Activated T-helper 17 cell treated with anti-CD3 and anti-CD28 coated beads, Interleukin-2, amount 50 U/mL, for 72 hours (primary cell): ENCODE data around the gene AMHR2. TPM values are rescaled to one million over a fixed set of nuclear protein-coding genes. Genes with fewer than 3 reads are reported as not detected.

Experiments used
- ATAC-seq: fragments of 150-1000 bp; cut with Tn5 transposase; replicated peaks from 2 replicates; pipeline ENCODE4 v1.10.0; 2021; ENCODE audit warnings: mild to moderate bottlenecking, moderate library complexity
- H3K27ac Mint-ChIP-seq: one replicate; pipeline ENCODE4 v1.8.0; 2022; ENCODE audit warnings: mixed read lengths
- H3K27me3 Mint-ChIP-seq: one replicate; pipeline ENCODE4 v1.8.0; 2022; ENCODE audit warnings: mixed read lengths
- H3K36me3 Mint-ChIP-seq: one replicate; pipeline ENCODE4 v1.8.0; 2022; ENCODE audit warnings: low read depth, mild to moderate bottlenecking, mixed read lengths
- H3K4me1 Mint-ChIP-seq: one replicate; pipeline ENCODE4 v1.8.0; 2022; ENCODE audit warnings: mixed read lengths
- H3K4me3 Mint-ChIP-seq: one replicate; pipeline ENCODE4 v1.8.0; 2022; ENCODE audit warnings: mild to moderate bottlenecking, mixed read lengths
- H3K9me3 Mint-ChIP-seq: one replicate; pipeline ENCODE4 v1.8.0; 2022; ENCODE audit warnings: mixed read lengths
- total RNA-seq, 2 donors: library from RNA; stranded (reverse); gene quantifications; one replicate each; pipeline ENCODE4 v1.2.3, GENCODE V29; 2022

Gene AMHR2
- total RNA-seq, 2 donors from 2014 or later, result not detected

DNA sequence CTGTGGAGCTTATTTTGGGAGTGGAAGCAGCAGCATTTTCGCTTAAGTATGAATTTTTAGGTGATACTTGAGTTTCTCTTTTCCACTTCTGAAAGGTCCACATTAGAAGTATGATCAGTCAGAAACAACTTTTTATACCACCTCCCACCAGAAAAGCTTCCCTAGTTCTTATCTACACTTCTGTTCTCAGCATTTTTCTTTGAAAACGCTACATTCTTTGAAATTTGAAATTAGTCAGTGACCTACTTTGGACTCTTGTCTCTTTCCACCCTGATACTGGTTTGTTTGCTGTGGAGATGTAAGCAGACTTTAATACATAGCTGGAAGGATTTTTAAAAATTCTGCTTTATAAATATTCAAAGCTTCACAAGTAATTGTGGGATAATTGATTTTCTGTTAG is 50.4 kb downstream of the AMHR2 start:
- Mint-ChIP-seq H3K27ac (peak overlapping the region; percentile 92), H3K27me3 (no peaks in the 10 kb centered on the region), H3K36me3 (peaks cover 100% of the 10 kb centered on the region), H3K4me1 (peaks cover 48% of the 10 kb centered on the region), H3K9me3 (no peaks in the 10 kb centered on the region), H3K4me3 (peak overlapping the region; percentile 75)
- ATAC-seq, result peak; percentile 65

DNA sequence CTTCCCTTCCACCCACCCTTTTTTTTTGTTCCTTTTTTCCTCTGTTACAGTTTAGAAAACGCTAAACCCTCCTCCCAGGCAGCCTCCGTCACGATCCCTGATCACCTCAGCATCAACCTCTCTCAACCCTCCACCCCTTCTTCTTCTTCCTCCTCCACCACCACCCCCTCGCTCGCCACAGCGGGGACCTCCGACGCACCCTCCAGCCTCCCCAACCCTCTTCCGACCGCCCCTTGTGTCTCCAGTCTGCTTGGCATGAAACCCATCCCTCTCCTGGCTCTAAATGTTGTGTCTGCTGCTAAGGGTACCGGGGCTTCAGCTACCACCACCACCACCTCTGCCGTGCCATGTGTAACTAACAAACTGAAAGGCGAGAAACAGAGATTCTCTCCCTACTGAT is 51.2 kb downstream of the AMHR2 start:
- Mint-ChIP-seq H3K4me1 (peaks cover 48% of the 10 kb centered on the region), H3K4me3 (peak overlapping the region; percentile 75), H3K27ac (peak overlapping the region; percentile 92), H3K27me3 (no peaks in the 10 kb centered on the region), H3K9me3 (no peaks in the 10 kb centered on the region), H3K36me3 (peaks cover 100% of the 10 kb centered on the region)
- peak; percentile 56 for ATAC-seq

DNA sequence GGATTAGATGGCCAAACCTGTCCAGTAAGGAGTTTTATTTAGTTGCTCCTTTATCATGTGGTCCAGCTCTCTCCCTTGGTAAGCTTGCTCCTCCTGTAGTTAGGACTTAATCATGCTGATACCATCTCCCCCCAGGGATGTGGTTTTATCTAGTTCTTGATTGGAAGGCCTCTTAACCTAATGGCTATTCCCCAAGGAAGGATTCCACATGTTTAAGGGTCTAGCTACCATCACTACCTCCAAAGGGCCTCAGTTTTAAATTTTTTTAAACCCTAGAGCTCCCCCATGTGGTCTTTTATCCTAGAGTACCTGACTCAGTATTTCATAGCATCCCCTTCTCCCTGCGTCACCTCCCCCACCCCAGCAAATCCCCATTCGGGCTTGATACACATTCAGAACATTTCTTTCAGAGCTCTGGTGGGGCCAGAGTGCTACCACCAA is 53.1 kb downstream of the AMHR2 start:
- Mint-ChIP-seq H3K36me3 (peaks cover 100% of the 10 kb centered on the region), H3K27me3 (no peaks in the 10 kb centered on the region), H3K4me3 (no peak overlapping the region), H3K4me1 (peaks cover 38% of the 10 kb centered on the region), H3K9me3 (no peaks in the 10 kb centered on the region), H3K27ac (peak overlapping the region; percentile 85)
- no peak for ATAC-seq

DNA sequence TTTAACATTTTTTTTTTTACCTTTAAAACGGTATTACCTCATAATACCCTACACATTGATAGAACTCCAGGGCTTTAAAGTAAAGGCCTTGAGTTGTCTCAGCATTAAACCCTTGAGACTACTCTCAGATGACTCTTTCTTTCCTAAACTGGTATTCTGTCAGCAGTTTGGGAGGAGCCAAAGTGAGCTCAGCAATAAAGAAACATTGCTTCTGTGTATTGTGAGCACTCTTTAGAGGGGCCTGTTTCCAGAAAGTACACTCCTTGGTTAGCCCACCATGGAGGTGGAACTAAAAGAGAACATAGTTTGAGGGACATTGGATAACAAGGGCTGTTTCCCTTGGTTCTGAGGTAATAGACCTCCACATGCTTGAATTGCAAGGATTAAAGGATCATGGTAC is 55.2 kb downstream of the AMHR2 start:
- Mint-ChIP-seq H3K4me3 (no peak overlapping the region), H3K9me3 (no peaks in the 10 kb centered on the region), H3K4me1 (peaks cover 27% of the 10 kb centered on the region), H3K27me3 (no peaks in the 10 kb centered on the region), H3K36me3 (peaks cover 98% of the 10 kb centered on the region), H3K27ac (peak overlapping the region; percentile 65)
- ATAC-seq, result no peak

DNA sequence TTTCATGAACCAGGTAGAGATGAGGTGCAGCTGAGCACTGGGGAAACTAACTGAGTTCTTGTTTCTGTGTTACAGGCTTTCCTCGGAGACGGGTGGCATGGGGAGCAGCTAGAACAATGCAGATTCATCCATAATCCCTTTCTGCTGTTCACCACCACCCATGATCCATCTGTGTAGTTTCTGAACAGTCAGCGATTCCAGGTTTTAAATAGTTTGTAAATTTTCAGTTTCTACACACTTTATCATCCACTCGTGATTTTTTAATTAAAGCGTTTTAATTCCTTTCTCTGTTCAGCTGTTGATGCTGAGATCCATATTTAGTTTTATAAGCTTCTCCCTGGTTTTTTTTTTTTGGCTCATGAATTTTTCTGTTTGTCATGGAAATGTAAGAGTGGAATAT is 55.7 kb downstream of the AMHR2 start:
- H3K27ac Mint-ChIP-seq, result peak overlapping the region; percentile 65
- no peak for ATAC-seq

DNA sequence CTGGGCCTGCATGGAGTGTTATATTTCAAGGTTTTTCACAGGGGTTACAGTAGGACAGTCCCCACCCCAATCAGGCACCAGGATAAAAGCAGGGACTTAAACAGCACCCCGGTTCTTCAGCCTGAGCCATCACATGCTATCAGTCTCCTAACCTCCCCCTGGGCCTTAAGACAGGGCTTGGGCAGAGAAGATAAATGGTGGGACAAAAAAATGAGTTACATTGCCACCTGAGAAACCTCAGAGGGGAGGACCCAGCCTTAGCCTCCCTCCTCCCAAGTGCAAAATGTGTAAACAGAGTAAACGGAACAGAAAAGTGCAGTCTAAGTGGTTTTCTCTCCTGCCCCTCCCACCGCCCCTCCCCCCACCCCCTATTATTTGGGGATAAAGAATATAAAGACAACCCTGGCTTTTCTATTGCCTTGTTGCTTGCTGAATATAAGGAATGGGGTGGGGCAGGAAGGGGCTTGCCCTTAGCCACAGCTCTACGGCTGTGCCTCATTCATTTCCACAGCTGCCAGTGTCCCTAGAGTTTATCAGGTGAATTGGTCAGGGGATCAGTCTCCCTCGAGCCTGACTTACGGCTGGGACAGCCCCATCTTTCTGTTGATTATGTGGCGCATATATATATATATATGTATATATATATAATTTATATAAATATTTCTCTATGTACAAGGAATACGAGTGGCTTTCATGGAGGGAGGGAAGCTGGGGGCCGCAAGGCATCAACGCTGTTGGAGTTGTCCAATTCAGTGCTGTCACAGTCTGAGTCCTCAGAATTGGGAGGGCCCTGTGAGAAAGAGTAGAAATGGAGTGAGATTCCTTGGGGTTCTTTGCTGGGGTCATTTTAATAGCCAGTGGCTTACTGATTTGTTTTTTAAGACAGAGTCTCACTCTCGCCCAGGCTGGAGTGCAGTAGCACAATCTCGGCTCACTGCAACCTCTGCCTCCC is 57.1 kb downstream of the AMHR2 start:
- no peaks in the 10 kb centered on the region for H3K27me3 Mint-ChIP-seq
- no peak overlapping the region for H3K4me3 Mint-ChIP-seq
- no peak overlapping the region for H3K27ac Mint-ChIP-seq
- H3K9me3 Mint-ChIP-seq, result no peaks in the 10 kb centered on the region
- H3K4me1 Mint-ChIP-seq, result peaks cover 12% of the 10 kb centered on the region
- peaks cover 98% of the 10 kb centered on the region for H3K36me3 Mint-ChIP-seq
- no peak for ATAC-seq

More for the DNA sequence above, 55.7 kb downstream of the AMHR2 start:
- Mint-ChIP-seq H3K27me3 (no peaks in the 10 kb centered on the region), H3K36me3 (peaks cover 98% of the 10 kb centered on the region), H3K9me3 (no peaks in the 10 kb centered on the region), H3K4me3 (no peak overlapping the region), H3K4me1 (peaks cover 22% of the 10 kb centered on the region)

Other genes starting within 250 kb of the AMHR2 start
- 10 to 100 TPM; 41.8 to 42.3 TPM for gene ZNF740, start 243.1 kb upstream of the AMHR2 start, total RNA-seq
- 10 to 100 TPM; 29.8 to 43.5 TPM for gene CSAD, start 242.9 kb upstream of the AMHR2 start, total RNA-seq
- 100 to 1,000 TPM; 183 to 187 TPM for gene ITGB7, start 216.6 kb upstream of the AMHR2 start, total RNA-seq
- 10 to 100 TPM; 28.5 to 58.3 TPM for gene RARG, start 191.6 kb upstream of the AMHR2 start, total RNA-seq
- gene ESPL1, start 155.6 kb upstream of the AMHR2 start, total RNA-seq, result 10 to 100 TPM; 80.1 to 92.1 TPM
- gene PFDN5, start 128.3 kb upstream of the AMHR2 start, total RNA-seq, result 100 to 1,000 TPM; 250 to 347 TPM
- gene MYG1, start 124.2 kb upstream of the AMHR2 start, total RNA-seq, result 10 to 100 TPM; 48.7 to 76.5 TPM
- gene AAAS, start 102.2 kb upstream of the AMHR2 start, total RNA-seq, result 10 to 100 TPM; 42.3 to 44.8 TPM
- gene SP7, start 87.5 kb upstream of the AMHR2 start, total RNA-seq, result not detected
- gene SP1, start 43.7 kb upstream of the AMHR2 start, total RNA-seq, result 10 to 100 TPM; 80.9 to 91.5 TPM
- 100 to 1,000 TPM; 193 to 216 TPM for gene PRR13, start 17.9 kb downstream of the AMHR2 start, total RNA-seq
- 100 to 1,000 TPM; 763 to 862 TPM for gene PCBP2, start 28.2 kb downstream of the AMHR2 start, total RNA-seq
- 10 to 100 TPM; 18.2 to 20.4 TPM for gene MAP3K12, start 75.6 kb downstream of the AMHR2 start, total RNA-seq
- gene TARBP2, start 77.4 kb downstream of the AMHR2 start, total RNA-seq, result 10 to 100 TPM; 21.7 to 44.0 TPM
- gene NPFF, start 83.6 kb downstream of the AMHR2 start, total RNA-seq, result not detected
- gene ATF7, start 202.5 kb downstream of the AMHR2 start, total RNA-seq, result 10 to 100 TPM; 28.1 to 31.5 TPM